ENCODE results near the gene ARHGEF12. TPM values are rescaled to one million over a fixed set of nuclear protein-coding genes. Genes with fewer than 3 reads are reported as not detected.

ARHGEF12 gene
- total and polyA plus RNA-seq, 7 experiments from 2014 or later, result 0.38 to 13.1 (median 2.7) TPM

DNA sequence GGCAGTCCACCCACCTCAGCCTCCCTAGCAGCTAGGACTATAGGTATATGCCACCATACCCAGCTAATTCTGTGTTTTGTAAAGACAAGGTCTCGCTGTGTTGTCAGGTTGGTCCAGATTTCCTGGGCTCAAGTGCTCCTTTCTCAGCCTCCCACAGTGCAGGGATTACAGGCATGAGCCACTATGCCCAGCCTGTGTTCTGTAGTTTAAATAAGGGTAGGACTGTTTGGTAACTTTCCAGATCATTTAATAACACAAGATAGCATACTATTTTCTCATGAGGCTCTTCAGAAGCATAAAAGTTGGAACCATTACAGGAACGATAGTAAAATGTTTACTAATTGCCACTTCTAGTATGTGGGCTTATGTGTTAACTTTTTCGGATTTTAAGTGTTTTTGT lies 137.3 kb downstream of the ARHGEF12 start:
- no peaks in the 10 kb centered on the region for H3K27me3 ChIP-seq (ENCODE audit: control insufficient read depth in 2 of 2, insufficient read depth in 2 of 2, low read length in 2 of 2)
- no peaks in the 10 kb centered on the region for H3K9me3 ChIP-seq (ENCODE audit: control insufficient read depth in 2 of 3, low read length in 3 of 3)
- POLR2A ChIA-PET, result no interaction called here
- intact Hi-C loops (cut with micrococcal nuclease), result loop anchor here in 1 of 2 donors (10.0 kb wide), 1 partner anchor 139 kb away; the partner anchor contains the start of gene ARHGEF12
- no peaks in the 10 kb centered on the region for H3K4me1 ChIP-seq (ENCODE audit: control insufficient read depth in 2 of 2, insufficient read depth in 2 of 2, low read length in 2 of 2)
- no peak overlapping the region for H3K4me3 ChIP-seq (ENCODE audit: low read length)
- Mint-ChIP-seq H3K27me3 (no peaks in the 10 kb centered on the region), H3K4me3 (no peak overlapping the region), H3K9me3 (no peaks in the 10 kb centered on the region), H3K27ac (no peak overlapping the region), H3K36me3 (peaks cover 0 to 20% (median 0%) of the 10 kb centered on the region in 5 donors), H3K4me1 (no peaks in the 10 kb centered on the region)
- CTCF ChIA-PET, result no interaction called here
- H3K27ac ChIP-seq (ENCODE audit: low read depth, low read length), result no peak overlapping the region
- ATAC-seq, result no peak
- DNase-seq, result no peak
- no peaks in the 10 kb centered on the region for H3K36me3 ChIP-seq (ENCODE audit: control insufficient read depth in 2 of 3, insufficient read depth in 3 of 3, low read length in 3 of 3)

GRCh38 chr11:120482149-120482548 lies 145.9 kb downstream of the ARHGEF12 start:
- Mint-ChIP-seq H3K4me1 (peaks cover 0 to 5% (median 0%) of the 10 kb centered on the region in 7 donors), H3K27me3 (no peaks in the 10 kb centered on the region), H3K27ac (no peak overlapping the region), H3K9me3 (peaks cover 0 to 2% (median 0%) of the 10 kb centered on the region in 11 donors), H3K4me3 (no peak overlapping the region), H3K36me3 (peaks cover 0 to 17% (median 4%) of the 10 kb centered on the region in 5 donors)
- intact Hi-C loops (cut with micrococcal nuclease), result no loop called here
- Histone ChIP-seq H3K27ac (ENCODE audit: low read depth, low read length) (no peak overlapping the region), H3K4me3 (ENCODE audit: low read length) (no peak overlapping the region), H3K27me3 (ENCODE audit: control insufficient read depth in 2 of 2, insufficient read depth in 2 of 2, low read length in 2 of 2) (no peaks in the 10 kb centered on the region), H3K36me3 (ENCODE audit: control insufficient read depth in 2 of 3, insufficient read depth in 3 of 3, low read length in 3 of 3) (no peaks in the 10 kb centered on the region), H3K9me3 (ENCODE audit: control insufficient read depth in 2 of 3, low read length in 3 of 3) (no peaks in the 10 kb centered on the region), H3K4me1 (ENCODE audit: control insufficient read depth in 2 of 2, insufficient read depth in 2 of 2, low read length in 2 of 2) (no peaks in the 10 kb centered on the region)
- POLR2A ChIA-PET, result no interaction called here
- CTCF ChIA-PET, result interaction anchor here (0.7 kb wide), 1 partner anchor 13 kb away, joined by 3 read pairs; no protein-coding TSS in a partner anchor
- no peak for DNase-seq
- no peak for ATAC-seq

DNA sequence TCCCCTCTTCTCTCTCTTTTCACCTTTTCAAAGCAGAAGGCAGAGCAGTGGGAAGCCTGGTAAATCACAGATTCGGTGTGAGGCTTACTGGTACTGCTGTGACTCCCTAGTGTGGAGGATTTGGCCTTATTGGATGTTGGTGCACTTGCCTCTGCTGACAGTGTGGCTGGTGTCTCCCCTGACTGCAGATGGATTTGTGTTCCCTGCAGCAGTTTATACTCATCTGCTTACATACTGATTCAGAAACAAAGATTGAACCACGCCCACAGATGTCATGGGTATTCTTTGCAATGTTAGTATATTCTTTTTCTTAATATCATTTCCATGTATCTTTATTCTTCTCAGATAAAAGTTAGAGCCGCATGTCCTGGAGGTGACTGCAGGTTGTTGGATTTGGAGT lies 148.5 kb downstream of the ARHGEF12 start:
- Mint-ChIP-seq H3K4me1 (no peaks in the 10 kb centered on the region), H3K4me3 (no peak overlapping the region), H3K27me3 (no peaks in the 10 kb centered on the region), H3K9me3 (no peaks in the 10 kb centered on the region), H3K27ac (no peak overlapping the region), H3K36me3 (peaks cover 0 to 15% (median 4%) of the 10 kb centered on the region in 5 donors)
- Histone ChIP-seq H3K9me3 (ENCODE audit: control insufficient read depth in 2 of 3, low read length in 3 of 3) (no peaks in the 10 kb centered on the region), H3K4me1 (ENCODE audit: control insufficient read depth in 2 of 2, insufficient read depth in 2 of 2, low read length in 2 of 2) (no peaks in the 10 kb centered on the region), H3K27me3 (ENCODE audit: control insufficient read depth in 2 of 2, insufficient read depth in 2 of 2, low read length in 2 of 2) (no peaks in the 10 kb centered on the region), H3K36me3 (ENCODE audit: control insufficient read depth in 2 of 3, insufficient read depth in 3 of 3, low read length in 3 of 3) (no peaks in the 10 kb centered on the region), H3K27ac (ENCODE audit: low read depth, low read length) (no peak overlapping the region), H3K4me3 (ENCODE audit: low read length) (no peak overlapping the region)
- intact Hi-C loops (cut with micrococcal nuclease), result no loop called here
- ChIA-PET CTCF (no interaction called here), POLR2A (no interaction called here)
- no peak for DNase-seq
- no peak for ATAC-seq

DNA sequence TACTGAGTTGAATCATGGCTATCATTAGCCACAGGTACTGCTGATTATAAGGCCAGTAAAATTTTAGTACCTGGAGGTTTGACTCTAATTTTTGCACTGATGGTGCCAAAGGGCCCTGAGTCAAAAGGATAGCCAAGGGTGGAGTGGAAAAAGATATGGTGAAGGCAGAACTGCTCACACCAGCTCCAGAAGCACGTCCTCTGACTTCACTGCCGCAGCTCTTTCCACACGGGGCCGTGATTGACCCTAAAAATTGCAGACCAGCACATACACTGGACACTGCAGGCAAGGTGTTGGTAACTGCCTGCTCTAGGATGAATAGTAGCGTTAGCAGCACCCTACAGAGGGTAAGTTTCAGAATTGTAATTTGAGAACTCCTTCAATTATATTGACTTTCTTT lies 149.9 kb downstream of the ARHGEF12 start:
- Mint-ChIP-seq H3K9me3 (no peaks in the 10 kb centered on the region), H3K4me1 (no peaks in the 10 kb centered on the region), H3K36me3 (peaks cover 0 to 11% (median 0%) of the 10 kb centered on the region in 5 donors), H3K27me3 (no peaks in the 10 kb centered on the region), H3K4me3 (no peak overlapping the region), H3K27ac (no peak overlapping the region)
- ChIA-PET CTCF (no interaction called here), POLR2A (no interaction called here)
- Histone ChIP-seq H3K9me3 (ENCODE audit: control insufficient read depth in 2 of 3, low read length in 3 of 3) (no peaks in the 10 kb centered on the region), H3K36me3 (ENCODE audit: control insufficient read depth in 2 of 3, insufficient read depth in 3 of 3, low read length in 3 of 3) (no peaks in the 10 kb centered on the region), H3K4me1 (ENCODE audit: control insufficient read depth in 2 of 2, insufficient read depth in 2 of 2, low read length in 2 of 2) (no peaks in the 10 kb centered on the region), H3K27me3 (ENCODE audit: control insufficient read depth in 2 of 2, insufficient read depth in 2 of 2, low read length in 2 of 2) (no peaks in the 10 kb centered on the region), H3K27ac (ENCODE audit: low read depth, low read length) (no peak overlapping the region), H3K4me3 (ENCODE audit: low read length) (no peak overlapping the region)
- DNase-seq, result no peak
- ATAC-seq, result no peak
- intact Hi-C loops (cut with micrococcal nuclease), result no loop called here

DNA sequence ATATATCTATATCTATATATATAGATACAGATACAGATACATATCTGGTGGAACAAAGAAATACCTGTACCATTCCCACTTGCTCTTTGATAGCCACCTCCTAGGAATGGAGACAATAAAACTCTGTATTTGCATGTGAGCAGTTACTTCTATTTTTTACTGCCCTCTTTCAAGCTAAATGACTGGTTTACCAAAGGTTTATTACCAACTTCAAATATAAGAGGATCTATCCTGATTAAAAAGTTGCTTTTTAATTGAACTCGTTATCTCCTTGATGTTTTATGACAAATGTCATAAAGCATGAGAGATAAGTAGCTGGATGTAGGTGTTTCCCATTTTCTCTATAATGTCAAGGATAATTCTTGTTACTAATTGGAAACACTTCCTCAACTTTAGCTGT lies 153.6 kb downstream of the ARHGEF12 start:
- H3K9me3 Mint-ChIP-seq, result no peaks in the 10 kb centered on the region
- no peaks in the 10 kb centered on the region for H3K4me1 ChIP-seq (ENCODE audit: control insufficient read depth in 2 of 2, insufficient read depth in 2 of 2, low read length in 2 of 2)
- no peak overlapping the region for H3K27ac ChIP-seq (ENCODE audit: low read depth, low read length)
- intact Hi-C loops (cut with micrococcal nuclease), result no loop called here
- no peaks in the 10 kb centered on the region for H3K9me3 ChIP-seq (ENCODE audit: control insufficient read depth in 2 of 3, low read length in 3 of 3)
- ATAC-seq (no peak), DNase-seq (no peak)
- H3K36me3 ChIP-seq (ENCODE audit: control insufficient read depth in 2 of 3, insufficient read depth in 3 of 3, low read length in 3 of 3), result no peaks in the 10 kb centered on the region
- H3K27me3 ChIP-seq (ENCODE audit: control insufficient read depth in 2 of 2, insufficient read depth in 2 of 2, low read length in 2 of 2), result no peaks in the 10 kb centered on the region
- H3K4me3 Mint-ChIP-seq, result no peak overlapping the region
- peaks cover 0 to 10% (median 0%) of the 10 kb centered on the region in 5 donors for H3K27me3 Mint-ChIP-seq
- no peak overlapping the region for H3K27ac Mint-ChIP-seq
- H3K4me1 Mint-ChIP-seq, result peaks cover 0 to 2% (median 0%) of the 10 kb centered on the region in 7 donors
- CTCF ChIA-PET, result interaction anchor here (0.7 kb wide), 1 partner anchor 782 kb away, joined by 3 read pairs; no protein-coding TSS in a partner anchor
- H3K4me3 ChIP-seq (ENCODE audit: low read length), result no peak overlapping the region
- peaks cover 0 to 8% (median 0%) of the 10 kb centered on the region in 5 donors for H3K36me3 Mint-ChIP-seq
- POLR2A ChIA-PET, result no interaction called here

GRCh38 chr11:120492486-120492885 lies 156.3 kb downstream of the ARHGEF12 start:
- CTCF ChIA-PET, result no interaction called here
- H3K4me1 ChIP-seq (ENCODE audit: control insufficient read depth in 2 of 2, insufficient read depth in 2 of 2, low read length in 2 of 2), result no peaks in the 10 kb centered on the region
- Mint-ChIP-seq H3K4me1 (peaks cover 0 to 2% (median 0%) of the 10 kb centered on the region in 7 donors), H3K27me3 (peaks cover 0 to 16% (median 5%) of the 10 kb centered on the region in 5 donors), H3K36me3 (no peaks in the 10 kb centered on the region), H3K9me3 (no peaks in the 10 kb centered on the region), H3K27ac (no peak overlapping the region), H3K4me3 (no peak overlapping the region)
- no peak overlapping the region for H3K4me3 ChIP-seq (ENCODE audit: low read length)
- ATAC-seq (no peak), DNase-seq (no peak)
- intact Hi-C loops (cut with micrococcal nuclease), result no loop called here
- H3K9me3 ChIP-seq (ENCODE audit: control insufficient read depth in 2 of 3, low read length in 3 of 3), result no peaks in the 10 kb centered on the region
- no peaks in the 10 kb centered on the region for H3K36me3 ChIP-seq (ENCODE audit: control insufficient read depth in 2 of 3, insufficient read depth in 3 of 3, low read length in 3 of 3)
- H3K27me3 ChIP-seq (ENCODE audit: control insufficient read depth in 2 of 2, insufficient read depth in 2 of 2, low read length in 2 of 2), result no peaks in the 10 kb centered on the region
- no peak overlapping the region for H3K27ac ChIP-seq (ENCODE audit: low read depth, low read length)
- POLR2A ChIA-PET, result no interaction called here

DNA sequence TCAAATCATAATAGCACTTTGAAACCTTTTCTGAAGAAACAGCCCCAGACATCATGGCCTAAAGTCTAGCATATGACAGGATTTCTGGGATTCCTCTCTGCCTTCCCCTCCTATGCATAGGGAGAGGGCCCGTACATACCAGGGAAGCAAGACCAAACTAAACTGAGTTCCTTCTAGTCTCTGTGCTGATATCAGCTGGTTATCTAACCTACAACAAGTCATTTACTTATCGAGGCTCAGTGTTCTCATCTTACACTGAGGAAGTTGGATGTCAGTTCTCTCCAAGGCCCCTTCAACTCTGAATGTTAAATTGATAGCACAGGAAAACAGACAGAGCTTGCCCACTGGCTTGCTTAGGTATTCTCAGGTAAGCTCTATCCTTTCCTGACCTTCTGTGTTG lies 158.4 kb downstream of the ARHGEF12 start:
- Mint-ChIP-seq H3K36me3 (no peaks in the 10 kb centered on the region), H3K27me3 (peaks cover 0 to 21% (median 11%) of the 10 kb centered on the region in 5 donors), H3K4me3 (no peak overlapping the region), H3K9me3 (no peaks in the 10 kb centered on the region), H3K27ac (no peak overlapping the region), H3K4me1 (peaks cover 0 to 2% (median 0%) of the 10 kb centered on the region in 7 donors)
- H3K9me3 ChIP-seq (ENCODE audit: control insufficient read depth in 2 of 3, low read length in 3 of 3), result no peaks in the 10 kb centered on the region
- CTCF ChIA-PET, result no interaction called here
- no peak overlapping the region for H3K4me3 ChIP-seq (ENCODE audit: low read length)
- H3K36me3 ChIP-seq (ENCODE audit: control insufficient read depth in 2 of 3, insufficient read depth in 3 of 3, low read length in 3 of 3), result no peaks in the 10 kb centered on the region
- no peaks in the 10 kb centered on the region for H3K4me1 ChIP-seq (ENCODE audit: control insufficient read depth in 2 of 2, insufficient read depth in 2 of 2, low read length in 2 of 2)
- intact Hi-C loops (cut with micrococcal nuclease), result no loop called here
- ATAC-seq, result no peak
- H3K27me3 ChIP-seq (ENCODE audit: control insufficient read depth in 2 of 2, insufficient read depth in 2 of 2, low read length in 2 of 2), result no peaks in the 10 kb centered on the region
- POLR2A ChIA-PET, result no interaction called here
- DNase-seq, result no peak
- no peak overlapping the region for H3K27ac ChIP-seq (ENCODE audit: low read depth, low read length)

Data from naive thymus-derived CD4-positive, alpha-beta T cell (primary cell).